HG03469 (cell line): ENCODE measurements around the gene CFAP46.
"Not testable (repeated sequence)": the region's sequence is repeated elsewhere in the genome, so short reads cannot be mapped to it uniquely, and the experiment has no call there.

Source experiments
- ATAC-seq: cut with Tn5 transposase; IDR thresholded peaks from one replicate; pipeline ENCODE4 v1.9.1; 2021; ENCODE audit warnings: mild to moderate bottlenecking, moderate library complexity, moderate number of reproducible peaks; ENCODE audit not compliant: unreplicated experiment

Gene CFAP46

GRCh38 chr10:132964707-132965410 lies 22.5 kb upstream of the CFAP46 start:
- ATAC-seq: not testable (repeated sequence)

- no peak for ATAC-seq
These were observed 21.9 kb upstream of the CFAP46 start for GRCh38 chr10:132964231-132964630.

- no peak for ATAC-seq
These were observed 21.1 kb upstream of the CFAP46 start for GRCh38 chr10:132963430-132963960.

- ATAC-seq: peak; percentile 23
These were observed 20.5 kb upstream of the CFAP46 start for GRCh38 chr10:132962623-132963429.

- peak; percentile 41 for ATAC-seq
These were observed 19.6 kb upstream of the CFAP46 start for GRCh38 chr10:132961787-132962622.

- ATAC-seq: no peak
These were observed 19.0 kb upstream of the CFAP46 start for GRCh38 chr10:132961420-132961786.

GRCh38 chr10:132960631-132961419 lies 18.5 kb upstream of the CFAP46 start:
- no peak for ATAC-seq

GRCh38 chr10:132960071-132960472 lies 17.7 kb upstream of the CFAP46 start:
- ATAC-seq: no peak

- ATAC-seq: no peak
These were observed 17.2 kb upstream of the CFAP46 start for GRCh38 chr10:132959559-132959961.

GRCh38 chr10:132958883-132959558 lies 16.7 kb upstream of the CFAP46 start:
- ATAC-seq: no peak

- no peak for ATAC-seq
These were observed 15.9 kb upstream of the CFAP46 start for GRCh38 chr10:132957981-132958882.

- no peak for ATAC-seq
These were observed 14.8 kb upstream of the CFAP46 start for GRCh38 chr10:132957131-132957530.

- not testable (repeated sequence) for ATAC-seq
These were observed 13.9 kb upstream of the CFAP46 start for GRCh38 chr10:132956259-132956658.

GRCh38 chr10:132955479-132955878 lies 13.1 kb upstream of the CFAP46 start:
- ATAC-seq: no peak

GRCh38 chr10:132953428-132953827 lies 11.1 kb upstream of the CFAP46 start:
- ATAC-seq: no peak

- ATAC-seq: no peak
These were observed 9.6 kb upstream of the CFAP46 start for GRCh38 chr10:132951926-132952325.

- ATAC-seq: no peak
These were observed 6.0 kb upstream of the CFAP46 start for GRCh38 chr10:132948351-132948750.

GRCh38 chr10:132947843-132948242 lies 5.5 kb upstream of the CFAP46 start:
- ATAC-seq: no peak
